GM19240 (cell line): ENCODE measurements around the gene GREB1L.
"Not testable (repeated sequence)": the region's sequence is repeated elsewhere in the genome, so short reads cannot be mapped to it uniquely, and the experiment has no call there.

ENCODE experiments used
- DNase-seq: peaks from one replicate; pipeline ENCODE4 v3.0.0; 2011; ENCODE audit warnings: low spot score; ENCODE audit not compliant: insufficient read length

GREB1L gene

GRCh38 chr18:21305621-21306020, 63.6 kb downstream of the GREB1L start:
- no peak for DNase-seq

- no peak for DNase-seq
Observed at GRCh38 chr18:21306368-21306767, 64.3 kb downstream of the GREB1L start.

GRCh38 chr18:21307578-21307977, 65.5 kb downstream of the GREB1L start:
- no peak for DNase-seq

GRCh38 chr18:21309248-21309647, 67.2 kb downstream of the GREB1L start:
- no peak for DNase-seq

GRCh38 chr18:21311980-21312379, 69.9 kb downstream of the GREB1L start:
- not testable (repeated sequence) for DNase-seq

GRCh38 chr18:21313576-21313975, 71.5 kb downstream of the GREB1L start:
- DNase-seq = no peak

GRCh38 chr18:21314724-21315123, 72.7 kb downstream of the GREB1L start:
- no peak for DNase-seq

- not testable (repeated sequence) for DNase-seq
Observed at GRCh38 chr18:21315126-21315525, 73.1 kb downstream of the GREB1L start.

- DNase-seq = no peak
Observed at GRCh38 chr18:21315741-21316197, 73.7 kb downstream of the GREB1L start.

- no peak for DNase-seq
Observed at GRCh38 chr18:21316296-21316695, 74.3 kb downstream of the GREB1L start.

- DNase-seq = no peak
Observed at GRCh38 chr18:21321711-21322110, 79.7 kb downstream of the GREB1L start.

GRCh38 chr18:21327101-21327500, 85.1 kb downstream of the GREB1L start:
- no peak for DNase-seq

GRCh38 chr18:21330122-21330701, 88.2 kb downstream of the GREB1L start:
- DNase-seq = no peak

- DNase-seq = no peak
Observed at GRCh38 chr18:21331065-21331464, 89.0 kb downstream of the GREB1L start.

GRCh38 chr18:21335927-21336488, 94.0 kb downstream of the GREB1L start:
- no peak for DNase-seq

GRCh38 chr18:21336846-21337245, 94.8 kb downstream of the GREB1L start:
- DNase-seq = no peak

GRCh38 chr18:21341141-21341540, 99.1 kb downstream of the GREB1L start:
- DNase-seq = no peak

GRCh38 chr18:21342372-21342771, 100.3 kb downstream of the GREB1L start:
- DNase-seq = no peak

GRCh38 chr18:21344860-21345259, 102.8 kb downstream of the GREB1L start:
- no peak for DNase-seq

GRCh38 chr18:21345840-21346239, 103.8 kb downstream of the GREB1L start:
- DNase-seq = no peak

GRCh38 chr18:21359746-21360145, 117.7 kb downstream of the GREB1L start:
- no peak for DNase-seq

GRCh38 chr18:21361307-21361880, 119.4 kb downstream of the GREB1L start:
- DNase-seq = no peak

GRCh38 chr18:21362831-21363230, 120.8 kb downstream of the GREB1L start:
- DNase-seq = no peak
